Measurements from ENCODE around the gene GOLGA3. TPM values are rescaled to one million over a fixed set of nuclear protein-coding genes. Genes with fewer than 3 reads are reported as not detected.

The GOLGA3 gene
- total RNA-seq, 1 experiment from 2014 or later = 86.9 TPM

DNA sequence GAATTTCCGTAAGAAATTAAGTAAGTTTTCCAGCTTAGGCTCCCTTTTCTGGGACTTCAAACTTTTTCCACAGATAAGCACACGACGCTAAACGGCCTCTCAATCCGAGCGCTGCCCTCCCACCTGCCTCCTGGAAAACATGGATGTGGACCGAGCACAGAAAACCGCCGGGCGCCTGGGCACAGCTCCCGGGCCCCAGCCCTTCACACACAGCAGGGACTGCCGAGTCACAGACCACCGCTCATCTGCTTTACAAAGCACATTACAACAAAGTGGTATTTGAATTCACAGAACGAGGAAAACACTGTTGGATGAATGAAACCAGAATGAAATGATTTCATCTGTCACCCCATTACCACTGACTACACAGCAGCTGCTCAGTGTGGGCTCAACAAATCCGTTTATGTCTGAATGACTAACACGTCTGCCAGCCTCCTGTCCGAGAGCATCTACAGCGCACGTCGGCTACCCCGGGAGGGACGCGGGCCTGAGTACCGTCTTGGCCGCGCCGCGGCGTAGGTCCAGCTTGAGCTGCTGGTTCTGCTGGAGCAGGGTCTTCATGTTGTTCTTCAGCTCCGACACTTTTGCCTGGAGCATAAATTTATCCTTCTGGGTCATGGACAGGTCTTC lies 53.9 kb downstream of the GOLGA3 start:
- ATAC-seq (no peak), DNase-seq (no peak)
- H3K4me2 ChIP-seq (ENCODE audit: low read length) = no peak overlapping the region
- BruUV-seq (replicated peaks) = no TSS peak
- no peaks in the 10 kb centered on the region for H3K79me2 ChIP-seq (ENCODE audit: low read length)
- H4K20me1 ChIP-seq (ENCODE audit: low read length) = no peaks in the 10 kb centered on the region
- H3K27ac ChIP-seq (ENCODE audit: low read length) = no peak overlapping the region
- H3K9me3 ChIP-seq (ENCODE audit: low read length) = no peaks in the 10 kb centered on the region
- TF ChIP-seq EZH2 (IDR thresholded peaks at IDR 0.05; ENCODE audit: low read length, unreplicated experiment) = no peak
- ChIA-PET CTCF (no interaction called here), POLR2A (ENCODE audit: unreplicated experiment) (no interaction called here)
- no peak overlapping the region for H2AFZ ChIP-seq (ENCODE audit: low read length)
- H3K9me2 ChIP-seq (replicated peaks; ENCODE audit: low read length) = no peaks in the 10 kb centered on the region
- intact Hi-C loops (cut with micrococcal nuclease) = no loop called here
- no peak overlapping the region for H3K4me3 ChIP-seq (ENCODE audit: low read length)
- H3K4me1 ChIP-seq (ENCODE audit: insufficient read depth, low read length) = no peaks in the 10 kb centered on the region
- no peaks in the 10 kb centered on the region for H3K27me3 ChIP-seq (ENCODE audit: low read length)
- no peak overlapping the region for H3K9ac ChIP-seq (ENCODE audit: low read length)
- H3F3A ChIP-seq (ENCODE audit: low read length, unreplicated experiment) = no peaks in the 10 kb centered on the region
- H3K36me3 ChIP-seq (ENCODE audit: low read depth, low read length) = peaks cover 50% of the 10 kb centered on the region

DNA sequence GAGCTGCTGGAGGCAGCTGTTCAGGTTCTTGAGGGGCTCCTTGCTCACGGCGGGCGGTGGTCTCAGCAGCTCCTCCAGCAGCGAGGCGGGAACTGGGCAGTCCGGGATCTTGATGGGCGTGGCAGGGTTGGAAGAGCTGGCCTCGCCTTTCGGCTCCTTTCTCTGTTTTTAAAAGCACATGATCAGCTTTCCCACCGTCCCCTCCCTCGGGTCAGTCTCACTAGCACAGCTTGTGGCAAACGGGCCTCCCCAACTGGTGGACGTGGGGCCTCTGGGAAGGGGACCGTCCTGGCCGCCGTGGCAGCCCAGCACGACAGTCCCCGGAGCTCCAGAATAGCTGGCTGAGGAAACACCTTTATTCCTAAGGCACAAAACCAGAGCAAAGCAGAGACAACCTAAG lies 54.5 kb downstream of the GOLGA3 start:
- Histone ChIP-seq H3K4me2 (ENCODE audit: low read length) (no peak overlapping the region), H3K4me3 (ENCODE audit: low read length) (no peak overlapping the region), H4K20me1 (ENCODE audit: low read length) (no peaks in the 10 kb centered on the region), H3K36me3 (ENCODE audit: low read depth, low read length) (peaks cover 52% of the 10 kb centered on the region), H3K27ac (ENCODE audit: low read length) (no peak overlapping the region), H3F3A (ENCODE audit: low read length, unreplicated experiment) (no peaks in the 10 kb centered on the region), H3K9ac (ENCODE audit: low read length) (no peak overlapping the region), H3K9me3 (ENCODE audit: low read length) (no peaks in the 10 kb centered on the region), H2AFZ (ENCODE audit: low read length) (no peak overlapping the region), H3K79me2 (ENCODE audit: low read length) (no peaks in the 10 kb centered on the region), H3K27me3 (ENCODE audit: low read length) (no peaks in the 10 kb centered on the region), H3K9me2 (replicated peaks; ENCODE audit: low read length) (no peaks in the 10 kb centered on the region), H3K4me1 (ENCODE audit: insufficient read depth, low read length) (no peaks in the 10 kb centered on the region)
- BruUV-seq (replicated peaks) = no TSS peak
- no peak for TF ChIP-seq EZH2 (IDR thresholded peaks at IDR 0.05; ENCODE audit: low read length, unreplicated experiment)
- TF ChIP-seq EZH2phosphoT487 (IDR thresholded peaks at IDR 0.05; ENCODE audit: borderline replicate concordance, low read length) = no peak
- TF ChIP-seq, protein P1, sequence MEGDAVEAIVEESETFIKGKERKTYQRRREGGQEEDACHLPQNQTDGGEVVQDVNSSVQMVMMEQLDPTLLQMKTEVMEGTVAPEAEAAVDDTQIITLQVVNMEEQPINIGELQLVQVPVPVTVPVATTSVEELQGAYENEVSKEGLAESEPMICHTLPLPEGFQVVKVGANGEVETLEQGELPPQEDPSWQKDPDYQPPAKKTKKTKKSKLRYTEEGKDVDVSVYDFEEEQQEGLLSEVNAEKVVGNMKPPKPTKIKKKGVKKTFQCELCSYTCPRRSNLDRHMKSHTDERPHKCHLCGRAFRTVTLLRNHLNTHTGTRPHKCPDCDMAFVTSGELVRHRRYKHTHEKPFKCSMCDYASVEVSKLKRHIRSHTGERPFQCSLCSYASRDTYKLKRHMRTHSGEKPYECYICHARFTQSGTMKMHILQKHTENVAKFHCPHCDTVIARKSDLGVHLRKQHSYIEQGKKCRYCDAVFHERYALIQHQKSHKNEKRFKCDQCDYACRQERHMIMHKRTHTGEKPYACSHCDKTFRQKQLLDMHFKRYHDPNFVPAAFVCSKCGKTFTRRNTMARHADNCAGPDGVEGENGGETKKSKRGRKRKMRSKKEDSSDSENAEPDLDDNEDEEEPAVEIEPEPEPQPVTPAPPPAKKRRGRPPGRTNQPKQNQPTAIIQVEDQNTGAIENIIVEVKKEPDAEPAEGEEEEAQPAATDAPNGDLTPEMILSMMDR (conservative IDR thresholded peaks at IDR 0.05; ENCODE audit: low read depth, low read length) = no peak
- CTCF ChIA-PET = no interaction called here
- DNase-seq (no peak), ATAC-seq (no peak)
- POLR2A ChIA-PET (ENCODE audit: unreplicated experiment) = no interaction called here
- intact Hi-C loops (cut with micrococcal nuclease) = no loop called here

DNA sequence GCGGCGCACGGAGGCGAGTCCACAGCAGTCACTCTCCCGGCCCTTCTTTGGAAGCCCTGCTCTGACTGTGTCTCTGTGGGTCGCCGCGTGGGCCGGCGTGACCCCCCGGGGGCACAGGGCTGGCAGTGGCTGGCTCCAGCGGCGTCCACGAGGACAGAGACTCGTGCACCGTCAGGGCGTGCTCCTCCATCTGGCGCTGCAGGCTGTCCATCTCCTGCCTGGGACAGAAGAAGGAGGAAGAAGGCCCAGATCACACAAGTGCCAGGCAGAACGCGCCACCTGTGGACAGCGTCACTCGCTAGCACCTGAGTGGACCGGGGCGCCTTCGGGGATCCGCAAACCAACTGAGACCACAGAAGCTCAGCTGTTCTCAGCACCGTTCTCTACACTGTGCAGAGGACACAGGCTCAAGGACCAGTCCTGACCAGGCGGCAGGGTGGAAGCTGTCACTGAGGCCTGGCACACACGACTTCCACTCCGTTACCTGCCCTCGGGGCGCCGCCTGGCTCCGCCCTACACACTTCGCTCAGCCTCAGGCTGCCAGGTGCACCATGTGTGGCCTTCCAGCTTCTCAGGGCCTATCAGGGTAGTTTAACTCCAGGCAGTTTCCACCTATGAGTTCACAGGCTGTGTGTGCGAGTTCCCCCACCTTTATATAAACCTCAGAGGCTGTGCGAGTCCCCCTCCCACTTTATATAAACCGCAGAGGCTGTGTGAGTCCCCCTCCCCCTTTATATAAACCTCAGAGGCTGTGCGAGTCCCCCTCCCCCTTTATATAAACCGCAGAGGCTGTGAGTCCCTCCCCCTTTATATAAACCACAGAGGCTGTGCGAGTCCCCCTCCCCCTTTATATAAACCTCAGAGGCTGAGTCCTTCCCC lies 55.4 kb downstream of the GOLGA3 start:
- no peak overlapping the region for H3K9ac ChIP-seq (ENCODE audit: low read length)
- H3K4me2 ChIP-seq (ENCODE audit: low read length) = no peak overlapping the region
- no peaks in the 10 kb centered on the region for H3K79me2 ChIP-seq (ENCODE audit: low read length)
- ATAC-seq (no peak), DNase-seq (no peak)
- H3K4me1 ChIP-seq (ENCODE audit: insufficient read depth, low read length) = no peaks in the 10 kb centered on the region
- H3K4me3 ChIP-seq (ENCODE audit: low read length) = no peak overlapping the region
- H3K27ac ChIP-seq (ENCODE audit: low read length) = no peak overlapping the region
- TF ChIP-seq EZH2 (IDR thresholded peaks at IDR 0.05; ENCODE audit: low read length, unreplicated experiment) = no peak
- TF ChIP-seq, protein P1 (conservative IDR thresholded peaks at IDR 0.05; ENCODE audit: low read depth, low read length) = no peak
- TF ChIP-seq EZH2phosphoT487 (IDR thresholded peaks at IDR 0.05; ENCODE audit: borderline replicate concordance, low read length) = no peak
- H3K27me3 ChIP-seq (ENCODE audit: low read length) = no peaks in the 10 kb centered on the region
- ChIA-PET POLR2A (ENCODE audit: unreplicated experiment) (no interaction called here), CTCF (no interaction called here)
- no peaks in the 10 kb centered on the region for H3K9me3 ChIP-seq (ENCODE audit: low read length)
- intact Hi-C loops (cut with micrococcal nuclease) = no loop called here
- H4K20me1 ChIP-seq (ENCODE audit: low read length) = no peaks in the 10 kb centered on the region
- no peaks in the 10 kb centered on the region for H3K9me2 ChIP-seq (replicated peaks; ENCODE audit: low read length)
- peaks cover 59% of the 10 kb centered on the region for H3K36me3 ChIP-seq (ENCODE audit: low read depth, low read length)
- H3F3A ChIP-seq (ENCODE audit: low read length, unreplicated experiment) = no peaks in the 10 kb centered on the region
- no peak overlapping the region for H2AFZ ChIP-seq (ENCODE audit: low read length)
- no TSS peak for BruUV-seq (replicated peaks)
